HG03558 (cell line): ENCODE results near the gene WWOX.
"Not testable (repeated sequence)": the region's sequence is repeated elsewhere in the genome, so short reads cannot be mapped to it uniquely, and the experiment has no call there.

Experiments used
- ATAC-seq: cut with Tn5 transposase; IDR thresholded peaks from one replicate; pipeline ENCODE4 v1.9.1; 2021; ENCODE audit warnings: moderate number of reproducible peaks; ENCODE audit not compliant: unreplicated experiment; ENCODE audit errors: extremely low read depth

The WWOX gene

GRCh38 chr16:78502812-78503350 lies 403.4 kb downstream of the WWOX start:
- no peak for ATAC-seq

GRCh38 chr16:78503602-78504001 lies 404.1 kb downstream of the WWOX start:
- ATAC-seq: no peak

- no peak for ATAC-seq
Measured at GRCh38 chr16:78504401-78504851, 405.0 kb downstream of the WWOX start.

GRCh38 chr16:78505036-78505435 lies 405.6 kb downstream of the WWOX start:
- no peak for ATAC-seq

- no peak for ATAC-seq
Measured at GRCh38 chr16:78505544-78506366, 406.3 kb downstream of the WWOX start.

- no peak for ATAC-seq
Measured at GRCh38 chr16:78506367-78507193, 407.1 kb downstream of the WWOX start.

- ATAC-seq: no peak
Measured at GRCh38 chr16:78507576-78507975, 408.1 kb downstream of the WWOX start.

- ATAC-seq: no peak
Measured at GRCh38 chr16:78509965-78510364, 410.5 kb downstream of the WWOX start.

- no peak for ATAC-seq
Measured at GRCh38 chr16:78510496-78510895, 411.0 kb downstream of the WWOX start.

- ATAC-seq: no peak
Measured at GRCh38 chr16:78513838-78514237, 414.4 kb downstream of the WWOX start.

- ATAC-seq: not testable (repeated sequence)
Measured at GRCh38 chr16:78514888-78515287, 415.4 kb downstream of the WWOX start.

GRCh38 chr16:78515421-78515820 lies 416.0 kb downstream of the WWOX start:
- ATAC-seq: no peak

GRCh38 chr16:78516006-78516736 lies 416.7 kb downstream of the WWOX start:
- no peak for ATAC-seq

- ATAC-seq: no peak
Measured at GRCh38 chr16:78519896-78520295, 420.4 kb downstream of the WWOX start.

GRCh38 chr16:78520470-78520869 lies 421.0 kb downstream of the WWOX start:
- no peak for ATAC-seq

GRCh38 chr16:78522327-78522726 lies 422.9 kb downstream of the WWOX start:
- no peak for ATAC-seq

GRCh38 chr16:78523212-78523985 lies 423.9 kb downstream of the WWOX start:
- no peak for ATAC-seq

GRCh38 chr16:78524066-78524595 lies 424.7 kb downstream of the WWOX start:
- no peak for ATAC-seq

- ATAC-seq: no peak
Measured at GRCh38 chr16:78528265-78528664, 428.8 kb downstream of the WWOX start.
